Cardiac fibroblast (primary cell): ENCODE results near the gene TNS3.

Source experiments
- DNase-seq, 2 donors: peaks; one replicate each; pipeline versions ENCODE4 v3.0.0 to v3.0.0-alpha.2; 2010; ENCODE audit warnings: low read depth in 2 of 2
- H3K4me3 ChIP-seq, 2 donors: replicated peaks in 1 of 2; 1 replicate in 1 of 2; 2 replicates in 1 of 2; pipeline ENCODE4 v1.5.1; 2011; ENCODE audit warnings: low read depth in 2 of 2, low read length in 2 of 2, mild to moderate bottlenecking in 2 of 2, moderate library complexity in 1 of 2
- CTCF ChIP-seq: IDR thresholded peaks from one replicate; pipeline ENCODE4 v1.5.1; 2011; ENCODE audit warnings: low read depth, mild to moderate bottlenecking, low read length, inconsistent platforms

Gene TNS3

GRCh38 chr7:47449810-47450590 is 131.9 kb downstream of the TNS3 start:
- no peak overlapping the region for H3K4me3 ChIP-seq
- peak; percentile 51 to 71 for DNase-seq
- TF ChIP-seq CTCF, result no peak

- H3K4me3 ChIP-seq, result no peak overlapping the region
- no peak for TF ChIP-seq CTCF
- DNase-seq, result no peak
Observed at GRCh38 chr7:47448971-47449370, 132.9 kb downstream of the TNS3 start.

GRCh38 chr7:47447621-47448349 is 134.1 kb downstream of the TNS3 start:
- H3K4me3 ChIP-seq, result no peak overlapping the region
- TF ChIP-seq CTCF, result no peak
- DNase-seq, result no peak

GRCh38 chr7:47446871-47447466 is 134.9 kb downstream of the TNS3 start:
- DNase-seq, result no peak
- no peak for TF ChIP-seq CTCF
- no peak overlapping the region for H3K4me3 ChIP-seq

- DNase-seq, result peak; percentile 44 to 55
- H3K4me3 ChIP-seq, result no peak overlapping the region
- TF ChIP-seq CTCF, result peak; percentile 65
Observed at GRCh38 chr7:47444376-47445098, 137.4 kb downstream of the TNS3 start.

- no peak for TF ChIP-seq CTCF
- no peak for DNase-seq
- no peak overlapping the region for H3K4me3 ChIP-seq
Observed at GRCh38 chr7:47443049-47443448, 138.9 kb downstream of the TNS3 start.
